Left lung (tissue), 10 donors: Measurements from ENCODE around the gene ITGB4. TPM values are rescaled to one million over a fixed set of nuclear protein-coding genes. Genes with fewer than 3 reads are reported as not detected.

Experiments used
- ATAC-seq: fragments of 200-7000 bp; cut with Tn5 transposase; one replicate; pipeline ENCODE4 v1.9.1; 2020; ENCODE audit warnings: moderate library complexity
- DNase-seq, 4 donors: peaks; one replicate each; pipeline ENCODE4 v3.0.0-alpha.2; 2013 to 2020
- H3K27ac ChIP-seq, 2 donors: fragments of 200-600 bp; sonication (generic) in 1 of 2; one replicate each; pipeline versions ENCODE4 v1.5.0 to v1.8.0; 2020 to 2021
- H3K27me3 ChIP-seq, 2 donors: fragments of 200-600 bp; sonication (generic) in 1 of 2; one replicate each; pipeline versions ENCODE4 v1.5.0 to v1.8.0; 2020 to 2021
- H3K36me3 ChIP-seq, 2 donors: fragments of 200-600 bp; sonication (generic) in 1 of 2; one replicate each; pipeline versions ENCODE4 v1.5.0 to v1.8.0; 2020 to 2021
- H3K4me1 ChIP-seq, 2 donors: fragments of 200-600 bp; one replicate each; pipeline ENCODE4 v1.8.0; 2021
- H3K4me3 ChIP-seq, 2 donors: fragments of 200-600 bp; sonication (generic) in 1 of 2; one replicate each; pipeline versions ENCODE4 v1.5.0 to v1.8.0; 2020 to 2021; ENCODE audit warnings: mild to moderate bottlenecking in 1 of 2
- H3K9me3 ChIP-seq, 2 donors: fragments of 200-600 bp; sonication (generic) in 1 of 2; one replicate each; pipeline versions ENCODE4 v1.5.0 to v1.8.0; 2020 to 2021
- intact Hi-C, 2 donors: fragments of 100-400 bp; cut with DNase I; formaldehyde crosslinking; loops; one replicate each; pipeline versions ENCODE4 v1.11.2 to v1.14.2; 2022
- polyA plus RNA-seq, 6 donors: library from polyadenylated mRNA; unstranded; fragments of 120-200 nt; gene quantifications; one replicate each; pipeline ENCODE4 v1.2.1, GENCODE V29; 2013; ENCODE audit not compliant: insufficient read length in 6 of 6
- total RNA-seq, 2 donors: library from RNA; stranded (reverse); fragmentation: NEBNext Ultra II Directional; extraction: Animal tissue kit (Norgen Biotek cat#: 25700); gene quantifications; one replicate each; pipeline ENCODE4 v1.2.1, GENCODE V29; 2021
- TF ChIP-seq, protein P1 (sequence below), 2 donors: fragments of 200-600 bp; sonication (generic) in 1 of 2; IDR thresholded peaks; one replicate each; pipeline versions ENCODE4 v1.5.0 to v1.8.0; 2021; ENCODE audit warnings: antibody characterized with exemption in 2 of 2
- donor health status: DM: no; HTN: yes; CAD: no.
- donor health status: DM: no; HTN: no; CAD: no.

The ITGB4 gene
- total and polyA plus RNA-seq, 8 donors = 4.6 to 54.8 (median 9.5) TPM

DNA sequence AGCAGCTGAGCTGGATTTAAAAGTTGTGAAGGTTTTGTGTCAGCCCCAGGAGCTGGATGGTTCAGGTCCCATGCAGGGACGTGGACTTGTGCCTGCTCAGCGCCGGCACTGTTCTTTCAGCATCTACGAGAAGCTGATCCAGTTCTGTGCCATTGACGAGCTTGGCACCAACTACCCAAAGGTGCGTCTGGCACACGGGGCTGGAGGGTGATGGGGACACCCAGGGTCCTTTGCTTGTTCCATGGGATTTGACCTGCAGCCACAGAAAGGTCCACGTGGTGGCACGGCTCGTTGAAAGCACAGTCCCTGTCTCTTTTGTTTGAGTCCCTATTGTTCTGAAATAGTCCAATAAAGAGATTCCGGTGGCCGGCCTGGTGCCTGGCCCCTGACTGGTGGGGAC is 18.1 kb upstream of the ITGB4 start:
- intact Hi-C loops = no loop called here
- H3K9me3 ChIP-seq = no peaks in the 10 kb centered on the region
- H3K4me3 ChIP-seq = no peak overlapping the region
- no peak overlapping the region for H3K27ac ChIP-seq
- TF ChIP-seq, protein P1, sequence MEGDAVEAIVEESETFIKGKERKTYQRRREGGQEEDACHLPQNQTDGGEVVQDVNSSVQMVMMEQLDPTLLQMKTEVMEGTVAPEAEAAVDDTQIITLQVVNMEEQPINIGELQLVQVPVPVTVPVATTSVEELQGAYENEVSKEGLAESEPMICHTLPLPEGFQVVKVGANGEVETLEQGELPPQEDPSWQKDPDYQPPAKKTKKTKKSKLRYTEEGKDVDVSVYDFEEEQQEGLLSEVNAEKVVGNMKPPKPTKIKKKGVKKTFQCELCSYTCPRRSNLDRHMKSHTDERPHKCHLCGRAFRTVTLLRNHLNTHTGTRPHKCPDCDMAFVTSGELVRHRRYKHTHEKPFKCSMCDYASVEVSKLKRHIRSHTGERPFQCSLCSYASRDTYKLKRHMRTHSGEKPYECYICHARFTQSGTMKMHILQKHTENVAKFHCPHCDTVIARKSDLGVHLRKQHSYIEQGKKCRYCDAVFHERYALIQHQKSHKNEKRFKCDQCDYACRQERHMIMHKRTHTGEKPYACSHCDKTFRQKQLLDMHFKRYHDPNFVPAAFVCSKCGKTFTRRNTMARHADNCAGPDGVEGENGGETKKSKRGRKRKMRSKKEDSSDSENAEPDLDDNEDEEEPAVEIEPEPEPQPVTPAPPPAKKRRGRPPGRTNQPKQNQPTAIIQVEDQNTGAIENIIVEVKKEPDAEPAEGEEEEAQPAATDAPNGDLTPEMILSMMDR (IDR thresholded peaks at IDR 0.05) = no peak
- ATAC-seq (no peak), DNase-seq (peak in 1 of 4 donors; percentile 53)
- H3K4me1 ChIP-seq = peaks cover under 1 to 34% of the 10 kb centered on the region in 2 donors
- peaks cover 0 to 93% of the 10 kb centered on the region in 2 donors for H3K36me3 ChIP-seq
- no peaks in the 10 kb centered on the region for H3K27me3 ChIP-seq

DNA sequence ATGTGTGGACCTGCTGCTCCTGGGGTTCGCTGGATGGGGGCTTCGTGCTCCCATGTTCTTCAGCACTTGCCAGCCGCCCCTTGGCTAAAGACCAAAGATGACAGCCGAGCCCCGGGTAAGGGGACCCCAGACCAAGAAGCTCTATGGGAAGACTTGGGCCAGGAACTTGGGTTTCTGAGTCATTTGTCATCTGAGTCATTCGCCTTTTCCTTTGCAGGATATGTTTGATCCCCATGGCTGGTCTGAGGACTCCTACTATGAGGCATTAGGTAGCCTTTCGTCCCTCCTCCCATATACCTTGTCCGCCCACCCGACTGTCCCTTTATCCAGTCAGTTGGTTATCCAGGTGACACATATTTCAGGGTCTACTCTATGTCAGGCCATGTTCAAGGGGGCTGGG is 17.7 kb upstream of the ITGB4 start:
- ATAC-seq (no peak), DNase-seq (no peak)
- peaks cover 0 to 32% of the 10 kb centered on the region in 2 donors for H3K4me1 ChIP-seq
- peaks cover 0 to 96% of the 10 kb centered on the region in 2 donors for H3K36me3 ChIP-seq
- no peak overlapping the region for H3K27ac ChIP-seq
- intact Hi-C loops = no loop called here
- H3K4me3 ChIP-seq = no peak overlapping the region
- H3K27me3 ChIP-seq = no peaks in the 10 kb centered on the region
- no peaks in the 10 kb centered on the region for H3K9me3 ChIP-seq
- TF ChIP-seq, protein P1 (IDR thresholded peaks at IDR 0.05) = no peak

DNA sequence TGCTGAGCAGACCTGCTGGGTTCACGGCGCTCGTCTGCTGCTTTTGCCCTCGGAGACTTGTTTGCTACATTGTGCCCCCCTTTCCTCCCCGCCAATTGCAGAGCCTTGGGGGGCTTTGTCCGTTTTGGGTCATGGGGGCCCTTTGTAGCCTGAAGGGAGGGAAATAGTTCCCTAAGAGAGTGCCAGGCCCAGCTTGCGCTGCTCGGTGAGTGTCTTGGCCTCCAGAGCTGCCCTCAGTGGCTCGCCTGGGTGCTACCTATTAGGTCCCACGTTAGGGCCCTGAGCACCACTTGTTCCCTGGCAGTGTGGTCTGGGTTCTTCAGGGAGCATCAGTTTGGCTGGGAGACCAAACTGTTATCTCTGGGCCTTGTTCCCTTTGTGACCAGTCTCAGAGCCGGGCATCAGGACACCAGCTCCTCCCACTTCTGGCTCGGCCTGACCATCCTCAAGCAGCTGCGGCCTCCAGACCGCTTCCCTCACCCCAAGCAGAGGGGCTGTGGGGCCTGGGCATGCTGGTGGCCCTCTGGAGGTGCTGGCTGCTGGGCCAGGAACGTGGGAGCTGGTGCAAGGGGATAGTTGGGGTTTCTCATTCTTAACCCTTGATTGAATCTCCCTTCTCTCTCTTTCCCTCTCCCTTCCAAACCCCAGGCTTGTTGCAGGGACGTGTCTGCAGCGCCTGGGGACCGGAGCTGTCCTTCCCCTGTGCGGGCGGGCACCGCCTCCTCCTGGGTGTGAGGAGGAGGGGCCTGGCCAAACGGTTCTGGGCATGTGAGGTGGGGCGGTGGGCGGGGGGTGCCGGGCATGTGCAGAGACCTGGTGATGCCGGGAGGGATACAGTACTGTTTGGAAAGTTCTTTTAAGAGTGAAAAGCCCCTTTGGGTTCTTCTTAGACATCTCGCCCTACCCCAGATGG is 16.0 kb upstream of the ITGB4 start:
- Histone ChIP-seq H3K4me3 (no peak overlapping the region), H3K4me1 (peaks cover 0 to 20% of the 10 kb centered on the region in 2 donors), H3K36me3 (peaks cover 0 to 87% of the 10 kb centered on the region in 2 donors), H3K27me3 (no peaks in the 10 kb centered on the region), H3K27ac (no peak overlapping the region), H3K9me3 (no peaks in the 10 kb centered on the region)
- DNase-seq = peak in 1 of 4 donors; percentile 60
- intact Hi-C loops = no loop called here
- no peak for ATAC-seq
- TF ChIP-seq, protein P1 (IDR thresholded peaks at IDR 0.05) = no peak

DNA sequence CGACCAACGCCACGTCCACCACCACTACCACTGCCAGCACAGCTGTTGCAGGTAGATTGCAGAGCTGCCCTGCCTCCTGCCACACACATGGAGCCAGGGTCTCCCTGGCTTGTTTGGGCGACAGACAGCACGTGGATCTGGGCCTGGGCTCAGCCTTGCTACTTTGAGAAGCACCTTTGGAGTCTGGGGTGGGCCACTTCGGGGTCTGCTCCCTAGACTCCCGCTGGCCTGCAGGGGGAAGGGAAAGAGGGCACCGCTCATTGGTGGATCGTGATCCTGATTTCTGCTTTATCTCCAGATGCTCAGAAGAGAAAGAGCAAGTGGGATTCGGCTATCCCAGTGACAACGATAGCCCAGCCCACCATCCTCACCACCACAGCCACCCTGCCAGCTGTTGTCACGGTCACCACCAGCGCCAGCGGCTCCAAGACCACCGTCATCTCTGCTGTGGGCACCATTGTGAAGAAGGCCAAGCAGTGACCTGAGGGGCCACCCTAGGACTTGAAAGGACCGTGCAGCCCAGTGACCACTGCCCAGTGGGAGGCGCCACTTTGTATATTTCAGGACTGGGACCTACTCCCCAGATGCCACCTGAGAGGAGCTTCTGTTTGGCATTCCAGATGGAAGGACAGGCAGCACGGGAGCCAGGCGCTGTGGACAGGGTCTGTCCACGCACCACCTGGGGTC is 15.1 kb upstream of the ITGB4 start:
- ATAC-seq = no peak
- peak overlapping the region in 1 of 2 donors; percentile 9 for H3K27ac ChIP-seq

More for the DNA sequence above, 15.1 kb upstream of the ITGB4 start:
- Histone ChIP-seq H3K4me3 (no peak overlapping the region), H3K27me3 (no peaks in the 10 kb centered on the region), H3K36me3 (peaks cover 0 to 77% of the 10 kb centered on the region in 2 donors), H3K4me1 (peaks cover 0 to 15% of the 10 kb centered on the region in 2 donors), H3K9me3 (no peaks in the 10 kb centered on the region)
- TF ChIP-seq, protein P1 (IDR thresholded peaks at IDR 0.05) = no peak
- intact Hi-C loops = no loop called here
- DNase-seq = peak in 1 of 4 donors; percentile 57
